Measurements from ENCODE around the gene LRCH3.

Gene LRCH3

GRCh38 chr3:197866035-197866434 is 75.0 kb downstream of the LRCH3 start:
- no peaks in the 10 kb centered on the region for H3K4me1 ChIP-seq (ENCODE audit: control insufficient read depth, insufficient read depth, low read length, unreplicated experiment)
- no peaks in the 10 kb centered on the region for H3K27me3 ChIP-seq (ENCODE audit: insufficient read depth, low read length)
- no peaks in the 10 kb centered on the region for H3K79me2 ChIP-seq (ENCODE audit: control insufficient read depth, insufficient read depth, low read length, unreplicated experiment)
- no peak overlapping the region for H3K27ac ChIP-seq (ENCODE audit: low read depth, low read length)
- H3K36me3 ChIP-seq (ENCODE audit: insufficient read depth, low read length) = peaks cover 17% of the 10 kb centered on the region
- H3K4me3 ChIP-seq (ENCODE audit: low read depth, low read length) = no peak overlapping the region
- no peak overlapping the region for H2AFZ ChIP-seq (ENCODE audit: low read length, unreplicated experiment)

- Histone ChIP-seq H3K36me3 (ENCODE audit: insufficient read depth, low read length) (peaks cover 16% of the 10 kb centered on the region), H3K4me3 (ENCODE audit: low read depth, low read length) (no peak overlapping the region), H3K27ac (ENCODE audit: low read depth, low read length) (no peak overlapping the region)
Measured at GRCh38 chr3:197873329-197873728, 82.3 kb downstream of the LRCH3 start.

GRCh38 chr3:197874064-197874463 is 83.0 kb downstream of the LRCH3 start:
- H2AFZ ChIP-seq (ENCODE audit: low read length, unreplicated experiment) = no peak overlapping the region
- H3K4me3 ChIP-seq (ENCODE audit: low read depth, low read length) = no peak overlapping the region
- H3K79me2 ChIP-seq (ENCODE audit: control insufficient read depth, insufficient read depth, low read length, unreplicated experiment) = no peaks in the 10 kb centered on the region
- no peaks in the 10 kb centered on the region for H3K4me1 ChIP-seq (ENCODE audit: control insufficient read depth, insufficient read depth, low read length, unreplicated experiment)
- H3K27me3 ChIP-seq (ENCODE audit: insufficient read depth, low read length) = no peaks in the 10 kb centered on the region
- peaks cover 19% of the 10 kb centered on the region for H3K36me3 ChIP-seq (ENCODE audit: insufficient read depth, low read length)
- H3K27ac ChIP-seq (ENCODE audit: low read depth, low read length) = no peak overlapping the region

More at GRCh38 chr3:197873329-197873728, 82.3 kb downstream of the LRCH3 start:
- H3K79me2 ChIP-seq (ENCODE audit: control insufficient read depth, insufficient read depth, low read length, unreplicated experiment) = no peaks in the 10 kb centered on the region
- no peaks in the 10 kb centered on the region for H3K27me3 ChIP-seq (ENCODE audit: insufficient read depth, low read length)
- H3K4me1 ChIP-seq (ENCODE audit: control insufficient read depth, insufficient read depth, low read length, unreplicated experiment) = no peaks in the 10 kb centered on the region
- H2AFZ ChIP-seq (ENCODE audit: low read length, unreplicated experiment) = no peak overlapping the region

GRCh38 chr3:197874653-197875052 is 83.6 kb downstream of the LRCH3 start:
- Histone ChIP-seq H2AFZ (ENCODE audit: low read length, unreplicated experiment) (no peak overlapping the region), H3K36me3 (ENCODE audit: insufficient read depth, low read length) (peaks cover 19% of the 10 kb centered on the region), H3K27ac (ENCODE audit: low read depth, low read length) (no peak overlapping the region), H3K79me2 (ENCODE audit: control insufficient read depth, insufficient read depth, low read length, unreplicated experiment) (no peaks in the 10 kb centered on the region), H3K4me1 (ENCODE audit: control insufficient read depth, insufficient read depth, low read length, unreplicated experiment) (no peaks in the 10 kb centered on the region), H3K27me3 (ENCODE audit: insufficient read depth, low read length) (no peaks in the 10 kb centered on the region), H3K4me3 (ENCODE audit: low read depth, low read length) (no peak overlapping the region)

GRCh38 chr3:197877902-197878301 is 86.8 kb downstream of the LRCH3 start:
- no peaks in the 10 kb centered on the region for H3K79me2 ChIP-seq (ENCODE audit: control insufficient read depth, insufficient read depth, low read length, unreplicated experiment)
- no peak overlapping the region for H2AFZ ChIP-seq (ENCODE audit: low read length, unreplicated experiment)
- no peak overlapping the region for H3K27ac ChIP-seq (ENCODE audit: low read depth, low read length)
- H3K36me3 ChIP-seq (ENCODE audit: insufficient read depth, low read length) = peaks cover 20% of the 10 kb centered on the region
- H3K4me1 ChIP-seq (ENCODE audit: control insufficient read depth, insufficient read depth, low read length, unreplicated experiment) = no peaks in the 10 kb centered on the region
- H3K27me3 ChIP-seq (ENCODE audit: insufficient read depth, low read length) = no peaks in the 10 kb centered on the region
- no peak overlapping the region for H3K4me3 ChIP-seq (ENCODE audit: low read depth, low read length)

- Histone ChIP-seq H3K4me1 (ENCODE audit: control insufficient read depth, insufficient read depth, low read length, unreplicated experiment) (no peaks in the 10 kb centered on the region), H3K27ac (ENCODE audit: low read depth, low read length) (no peak overlapping the region), H2AFZ (ENCODE audit: low read length, unreplicated experiment) (no peak overlapping the region), H3K79me2 (ENCODE audit: control insufficient read depth, insufficient read depth, low read length, unreplicated experiment) (no peaks in the 10 kb centered on the region), H3K4me3 (ENCODE audit: low read depth, low read length) (no peak overlapping the region), H3K27me3 (ENCODE audit: insufficient read depth, low read length) (no peaks in the 10 kb centered on the region), H3K36me3 (ENCODE audit: insufficient read depth, low read length) (peaks cover 22% of the 10 kb centered on the region)
Measured at GRCh38 chr3:197878427-197878826, 87.4 kb downstream of the LRCH3 start.

- peaks cover 28% of the 10 kb centered on the region for H3K36me3 ChIP-seq (ENCODE audit: insufficient read depth, low read length)
- H3K79me2 ChIP-seq (ENCODE audit: control insufficient read depth, insufficient read depth, low read length, unreplicated experiment) = no peaks in the 10 kb centered on the region
- no peak overlapping the region for H3K27ac ChIP-seq (ENCODE audit: low read depth, low read length)
- H3K4me3 ChIP-seq (ENCODE audit: low read depth, low read length) = no peak overlapping the region
- H3K27me3 ChIP-seq (ENCODE audit: insufficient read depth, low read length) = no peaks in the 10 kb centered on the region
- no peaks in the 10 kb centered on the region for H3K4me1 ChIP-seq (ENCODE audit: control insufficient read depth, insufficient read depth, low read length, unreplicated experiment)
- no peak overlapping the region for H2AFZ ChIP-seq (ENCODE audit: low read length, unreplicated experiment)
Measured at GRCh38 chr3:197880491-197881269, 89.6 kb downstream of the LRCH3 start.

- Histone ChIP-seq H2AFZ (ENCODE audit: low read length, unreplicated experiment) (no peak overlapping the region), H3K36me3 (ENCODE audit: insufficient read depth, low read length) (peaks cover 28% of the 10 kb centered on the region), H3K27me3 (ENCODE audit: insufficient read depth, low read length) (no peaks in the 10 kb centered on the region), H3K4me3 (ENCODE audit: low read depth, low read length) (no peak overlapping the region), H3K79me2 (ENCODE audit: control insufficient read depth, insufficient read depth, low read length, unreplicated experiment) (no peaks in the 10 kb centered on the region), H3K4me1 (ENCODE audit: control insufficient read depth, insufficient read depth, low read length, unreplicated experiment) (no peaks in the 10 kb centered on the region), H3K27ac (ENCODE audit: low read depth, low read length) (no peak overlapping the region)
Measured at GRCh38 chr3:197881270-197881969, 90.4 kb downstream of the LRCH3 start.

- Histone ChIP-seq H3K4me1 (ENCODE audit: control insufficient read depth, insufficient read depth, low read length, unreplicated experiment) (no peaks in the 10 kb centered on the region), H3K36me3 (ENCODE audit: insufficient read depth, low read length) (peaks cover 28% of the 10 kb centered on the region), H3K79me2 (ENCODE audit: control insufficient read depth, insufficient read depth, low read length, unreplicated experiment) (no peaks in the 10 kb centered on the region), H3K27ac (ENCODE audit: low read depth, low read length) (no peak overlapping the region), H3K4me3 (ENCODE audit: low read depth, low read length) (no peak overlapping the region), H2AFZ (ENCODE audit: low read length, unreplicated experiment) (no peak overlapping the region), H3K27me3 (ENCODE audit: insufficient read depth, low read length) (no peaks in the 10 kb centered on the region)
Measured at GRCh38 chr3:197881970-197882338, 90.9 kb downstream of the LRCH3 start.

GRCh38 chr3:197882586-197882985 is 91.5 kb downstream of the LRCH3 start:
- Histone ChIP-seq H3K79me2 (ENCODE audit: control insufficient read depth, insufficient read depth, low read length, unreplicated experiment) (no peaks in the 10 kb centered on the region), H3K27me3 (ENCODE audit: insufficient read depth, low read length) (no peaks in the 10 kb centered on the region), H3K4me3 (ENCODE audit: low read depth, low read length) (no peak overlapping the region), H3K27ac (ENCODE audit: low read depth, low read length) (no peak overlapping the region), H2AFZ (ENCODE audit: low read length, unreplicated experiment) (no peak overlapping the region), H3K4me1 (ENCODE audit: control insufficient read depth, insufficient read depth, low read length, unreplicated experiment) (no peaks in the 10 kb centered on the region), H3K36me3 (ENCODE audit: insufficient read depth, low read length) (peaks cover 28% of the 10 kb centered on the region)

- H2AFZ ChIP-seq (ENCODE audit: low read length, unreplicated experiment) = no peak overlapping the region
- H3K27me3 ChIP-seq (ENCODE audit: insufficient read depth, low read length) = no peaks in the 10 kb centered on the region
- no peaks in the 10 kb centered on the region for H3K79me2 ChIP-seq (ENCODE audit: control insufficient read depth, insufficient read depth, low read length, unreplicated experiment)
- H3K36me3 ChIP-seq (ENCODE audit: insufficient read depth, low read length) = peaks cover 24% of the 10 kb centered on the region
- no peak overlapping the region for H3K4me3 ChIP-seq (ENCODE audit: low read depth, low read length)
- H3K27ac ChIP-seq (ENCODE audit: low read depth, low read length) = no peak overlapping the region
- no peaks in the 10 kb centered on the region for H3K4me1 ChIP-seq (ENCODE audit: control insufficient read depth, insufficient read depth, low read length, unreplicated experiment)
Measured at GRCh38 chr3:197883541-197883940, 92.5 kb downstream of the LRCH3 start.
